ENCODE results near the gene CDYL2. TPM values are rescaled to one million over a fixed set of nuclear protein-coding genes. Genes with fewer than 3 reads are reported as not detected.

The CDYL2 gene
- total RNA-seq, 1 donor from 2014 or later: 26.5 TPM

DNA sequence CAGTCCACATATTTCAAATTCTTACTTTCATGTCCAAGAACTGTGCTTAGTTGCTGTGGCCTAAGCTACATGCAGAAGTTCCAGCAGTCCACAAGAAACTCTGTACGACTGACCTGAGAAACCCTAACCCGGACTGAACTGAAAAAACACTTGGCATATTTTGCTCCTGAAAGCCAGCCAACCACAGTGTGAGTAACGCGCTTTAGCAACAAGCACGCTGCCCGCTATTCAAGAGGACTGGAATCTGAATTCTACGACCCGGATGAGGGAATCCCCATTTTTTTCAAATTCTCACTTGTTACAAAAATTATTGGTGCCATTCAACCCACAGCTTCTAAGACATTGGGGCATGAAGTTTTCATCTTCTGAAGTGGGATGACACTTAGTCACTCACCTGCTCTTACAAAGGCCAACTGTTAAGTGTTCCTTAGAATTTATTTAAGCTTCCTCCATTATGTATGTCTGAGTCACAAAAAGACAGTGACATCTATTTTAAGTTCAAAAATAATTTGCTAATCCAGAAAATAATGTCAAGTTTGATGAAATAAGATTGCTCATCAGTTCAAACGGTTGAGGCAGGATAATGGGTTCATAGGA is 78.7 kb downstream of the CDYL2 start:
- no peak overlapping the region for H3K4me3 Mint-ChIP-seq (ENCODE audit: unreplicated experiment)
- FAIRE-seq: no peak
- Histone ChIP-seq H3K9ac (ENCODE audit: low read length) (no peak overlapping the region), H3K4me3 (ENCODE audit: insufficient read depth, low read depth, low read length) (no peak overlapping the region), H4K20me1 (ENCODE audit: insufficient read depth, low read length) (peaks cover 24% of the 10 kb centered on the region), H3K27me3 (ENCODE audit: insufficient read depth, low read length) (no peaks in the 10 kb centered on the region), H3K79me2 (ENCODE audit: insufficient read depth, low read length) (no peaks in the 10 kb centered on the region), H3K36me3 (ENCODE audit: insufficient read depth, low read length) (no peaks in the 10 kb centered on the region), H3K4me1 (ENCODE audit: insufficient read depth, low read length) (no peaks in the 10 kb centered on the region), H3K4me2 (ENCODE audit: low read length) (no peak overlapping the region), H3K9me3 (ENCODE audit: insufficient read depth, low read depth, low read length) (peaks cover 7% of the 10 kb centered on the region), H3K27ac (ENCODE audit: low read depth, low read length) (no peak overlapping the region), H2AFZ (ENCODE audit: low read depth, low read length) (no peak overlapping the region)
- H3K27me3 Mint-ChIP-seq (ENCODE audit: low read depth, unreplicated experiment): no peaks in the 10 kb centered on the region
- H3K36me3 Mint-ChIP-seq (ENCODE audit: low read depth, unreplicated experiment): peaks cover 6% of the 10 kb centered on the region
- H3K9me3 Mint-ChIP-seq (ENCODE audit: unreplicated experiment): peaks cover 13% of the 10 kb centered on the region
- H3K27ac Mint-ChIP-seq (ENCODE audit: unreplicated experiment): no peak overlapping the region
- TF ChIP-seq EZH2 (IDR thresholded peaks at IDR 0.05; ENCODE audit: insufficient read depth, low read length): no peak
- peak; percentile 60 for DNase-seq (ENCODE audit: low read depth)
- peaks cover 2% of the 10 kb centered on the region for H3K4me1 Mint-ChIP-seq (ENCODE audit: low read depth, unreplicated experiment)

DNA sequence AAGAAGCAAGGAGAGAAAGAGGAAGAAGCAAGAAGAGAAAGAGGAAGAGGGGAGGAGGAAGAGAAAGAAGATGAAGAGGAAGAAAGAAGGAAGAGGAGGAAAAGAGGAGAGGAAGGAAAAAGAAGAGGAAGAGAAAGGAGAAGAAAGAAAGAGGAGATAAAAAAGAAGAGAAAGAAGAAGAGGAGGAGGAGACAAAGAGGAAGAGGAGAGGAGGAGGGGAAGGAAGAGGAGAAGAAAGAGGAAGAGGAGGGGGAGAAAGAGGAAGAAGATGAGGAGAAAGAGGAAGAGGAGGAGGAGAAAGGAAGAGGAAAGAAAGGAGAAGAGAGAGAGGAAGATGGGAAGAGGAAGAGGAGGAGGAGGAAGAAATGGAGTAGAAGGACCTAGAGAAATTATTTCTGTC is 80.4 kb downstream of the CDYL2 start:
- H3K4me1 Mint-ChIP-seq (ENCODE audit: low read depth, unreplicated experiment): peaks cover 7% of the 10 kb centered on the region
- peaks cover 13% of the 10 kb centered on the region for H3K9me3 Mint-ChIP-seq (ENCODE audit: unreplicated experiment)
- Histone ChIP-seq H2AFZ (ENCODE audit: low read depth, low read length) (no peak overlapping the region), H3K79me2 (ENCODE audit: insufficient read depth, low read length) (no peaks in the 10 kb centered on the region), H3K4me3 (ENCODE audit: insufficient read depth, low read depth, low read length) (no peak overlapping the region), H3K27me3 (ENCODE audit: insufficient read depth, low read length) (no peaks in the 10 kb centered on the region), H3K9ac (ENCODE audit: low read length) (no peak overlapping the region), H3K36me3 (ENCODE audit: insufficient read depth, low read length) (no peaks in the 10 kb centered on the region), H3K4me2 (ENCODE audit: low read length) (no peak overlapping the region), H4K20me1 (ENCODE audit: insufficient read depth, low read length) (peaks cover 30% of the 10 kb centered on the region), H3K27ac (ENCODE audit: low read depth, low read length) (no peak overlapping the region), H3K4me1 (ENCODE audit: insufficient read depth, low read length) (no peaks in the 10 kb centered on the region), H3K9me3 (ENCODE audit: insufficient read depth, low read depth, low read length) (peaks cover 7% of the 10 kb centered on the region)
- H3K36me3 Mint-ChIP-seq (ENCODE audit: low read depth, unreplicated experiment): peaks cover 6% of the 10 kb centered on the region
- no peak overlapping the region for H3K27ac Mint-ChIP-seq (ENCODE audit: unreplicated experiment)
- no peak overlapping the region for H3K4me3 Mint-ChIP-seq (ENCODE audit: unreplicated experiment)
- FAIRE-seq: no peak
- no peaks in the 10 kb centered on the region for H3K27me3 Mint-ChIP-seq (ENCODE audit: low read depth, unreplicated experiment)
- TF ChIP-seq EZH2 (IDR thresholded peaks at IDR 0.05; ENCODE audit: insufficient read depth, low read length): no peak
- TF ChIP-seq, protein P1, sequence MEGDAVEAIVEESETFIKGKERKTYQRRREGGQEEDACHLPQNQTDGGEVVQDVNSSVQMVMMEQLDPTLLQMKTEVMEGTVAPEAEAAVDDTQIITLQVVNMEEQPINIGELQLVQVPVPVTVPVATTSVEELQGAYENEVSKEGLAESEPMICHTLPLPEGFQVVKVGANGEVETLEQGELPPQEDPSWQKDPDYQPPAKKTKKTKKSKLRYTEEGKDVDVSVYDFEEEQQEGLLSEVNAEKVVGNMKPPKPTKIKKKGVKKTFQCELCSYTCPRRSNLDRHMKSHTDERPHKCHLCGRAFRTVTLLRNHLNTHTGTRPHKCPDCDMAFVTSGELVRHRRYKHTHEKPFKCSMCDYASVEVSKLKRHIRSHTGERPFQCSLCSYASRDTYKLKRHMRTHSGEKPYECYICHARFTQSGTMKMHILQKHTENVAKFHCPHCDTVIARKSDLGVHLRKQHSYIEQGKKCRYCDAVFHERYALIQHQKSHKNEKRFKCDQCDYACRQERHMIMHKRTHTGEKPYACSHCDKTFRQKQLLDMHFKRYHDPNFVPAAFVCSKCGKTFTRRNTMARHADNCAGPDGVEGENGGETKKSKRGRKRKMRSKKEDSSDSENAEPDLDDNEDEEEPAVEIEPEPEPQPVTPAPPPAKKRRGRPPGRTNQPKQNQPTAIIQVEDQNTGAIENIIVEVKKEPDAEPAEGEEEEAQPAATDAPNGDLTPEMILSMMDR (IDR thresholded peaks at IDR 0.05; ENCODE audit: insufficient read depth, low read depth, low read length): no peak
- no peak for DNase-seq (ENCODE audit: low read depth)

DNA sequence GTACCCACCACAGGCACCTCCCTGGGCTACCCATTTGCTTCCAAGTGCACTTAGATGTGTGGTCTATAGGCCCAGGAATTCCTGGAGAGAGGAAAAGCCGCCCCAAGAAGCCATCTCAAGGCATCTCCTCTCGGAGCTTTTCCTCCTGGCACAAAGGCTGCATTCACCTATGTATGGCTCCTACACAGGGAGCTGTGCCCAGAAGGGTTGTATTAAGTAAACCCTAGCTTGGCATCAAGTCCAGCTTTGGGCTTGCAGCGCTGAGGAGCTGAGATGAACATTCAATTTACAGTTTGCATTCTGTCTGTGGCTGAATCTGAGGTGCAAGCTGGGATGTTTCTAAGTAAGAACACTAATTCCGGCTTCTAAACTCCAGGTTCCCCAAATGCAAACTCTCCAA is 81.3 kb downstream of the CDYL2 start:
- Histone ChIP-seq H3K4me2 (ENCODE audit: low read length) (no peak overlapping the region), H3K9me3 (ENCODE audit: insufficient read depth, low read depth, low read length) (peaks cover 7% of the 10 kb centered on the region), H3K27me3 (ENCODE audit: insufficient read depth, low read length) (no peaks in the 10 kb centered on the region), H2AFZ (ENCODE audit: low read depth, low read length) (no peak overlapping the region), H3K9ac (ENCODE audit: low read length) (no peak overlapping the region), H3K27ac (ENCODE audit: low read depth, low read length) (no peak overlapping the region), H4K20me1 (ENCODE audit: insufficient read depth, low read length) (peaks cover 30% of the 10 kb centered on the region), H3K4me1 (ENCODE audit: insufficient read depth, low read length) (no peaks in the 10 kb centered on the region), H3K79me2 (ENCODE audit: insufficient read depth, low read length) (no peaks in the 10 kb centered on the region), H3K4me3 (ENCODE audit: insufficient read depth, low read depth, low read length) (no peak overlapping the region), H3K36me3 (ENCODE audit: insufficient read depth, low read length) (no peaks in the 10 kb centered on the region)
- FAIRE-seq: no peak
- Mint-ChIP-seq H3K4me3 (ENCODE audit: unreplicated experiment) (no peak overlapping the region), H3K27ac (ENCODE audit: unreplicated experiment) (no peak overlapping the region), H3K9me3 (ENCODE audit: unreplicated experiment) (peaks cover 17% of the 10 kb centered on the region), H3K27me3 (ENCODE audit: low read depth, unreplicated experiment) (no peaks in the 10 kb centered on the region), H3K4me1 (ENCODE audit: low read depth, unreplicated experiment) (peaks cover 9% of the 10 kb centered on the region), H3K36me3 (ENCODE audit: low read depth, unreplicated experiment) (peaks cover 6% of the 10 kb centered on the region)
- no peak for DNase-seq (ENCODE audit: low read depth)
- TF ChIP-seq, protein P1 (IDR thresholded peaks at IDR 0.05; ENCODE audit: insufficient read depth, low read depth, low read length): no peak
- TF ChIP-seq EZH2 (IDR thresholded peaks at IDR 0.05; ENCODE audit: insufficient read depth, low read length): no peak
